PFSK-1 (cell line): ENCODE data around the gene SORCS3.

Experiments used
- FOXP2 ChIP-seq: optimal IDR thresholded peaks from 2 replicates; pipeline ENCODE3; 2011; ENCODE audit warnings: borderline replicate concordance, control low read depth, inconsistent platforms; ENCODE audit not compliant: insufficient read depth; ENCODE audit errors: extremely low read length, extremely low read depth
- POLR2AphosphoS5 ChIP-seq: IDR thresholded peaks from 2 replicates; pipeline ENCODE4 v1.6.1; 2012; ENCODE audit warnings: low read depth, mild to moderate bottlenecking, control low read depth, low read length, moderate library complexity
- REST ChIP-seq, 2 experiments: IDR thresholded peaks; 2 replicates each; pipeline versions ENCODE4 v1.6.1 to v1.8.0; 2011 to 2012; ENCODE audit warnings: low read depth in 2 of 2, low read length in 2 of 2, control low read depth in 1 of 2, inconsistent platforms in 1 of 2, mild to moderate bottlenecking in 1 of 2, moderate library complexity in 1 of 2; ENCODE audit not compliant: insufficient read depth in 1 of 2
- SIN3A ChIP-seq: IDR thresholded peaks from 2 replicates; pipeline ENCODE4 v1.6.1; 2012; ENCODE audit warnings: mild to moderate bottlenecking, low read length, moderate library complexity, borderline replicate concordance; ENCODE audit not compliant: insufficient read depth
- TAF1 ChIP-seq: IDR thresholded peaks from 2 replicates; pipeline ENCODE4 v1.6.1; 2012; ENCODE audit warnings: low read length, control low read depth, borderline replicate concordance; ENCODE audit not compliant: insufficient read depth

SORCS3 gene

GRCh38 chr10:104741127-104741526 is 100.0 kb downstream of the SORCS3 start:
- TF ChIP-seq FOXP2 (no peak), SIN3A (no peak), TAF1 (no peak), POLR2AphosphoS5 (no peak), REST (IDR thresholded peaks at IDR 0.05; ENCODE audit: insufficient read depth in 1 of 2, low read depth in 2 of 2, low read length in 2 of 2) (no peak)

DNA sequence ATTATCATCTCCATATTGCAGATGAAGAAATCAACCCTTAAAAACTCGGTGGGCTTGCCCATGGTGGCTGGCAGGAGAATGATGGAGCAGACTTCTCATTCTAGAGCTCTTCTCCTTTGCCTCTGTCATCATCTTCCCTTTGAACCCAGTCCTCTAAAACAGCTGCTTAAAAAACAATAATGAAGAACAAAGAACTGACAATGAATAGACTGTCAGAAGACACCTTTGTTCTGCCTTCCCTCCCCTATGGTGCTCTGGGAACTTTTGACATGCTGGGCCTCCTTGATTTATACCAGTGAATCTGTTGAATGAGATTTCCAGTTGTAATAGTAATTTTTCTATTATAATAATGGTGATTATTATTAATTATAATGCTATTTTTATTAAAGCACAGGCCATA is 103.0 kb downstream of the SORCS3 start:
- TF ChIP-seq POLR2AphosphoS5 (no peak), FOXP2 (no peak), REST (IDR thresholded peaks at IDR 0.05; ENCODE audit: insufficient read depth in 1 of 2, low read depth in 2 of 2, low read length in 2 of 2) (no peak), TAF1 (no peak), SIN3A (no peak)

- TF ChIP-seq FOXP2 = no peak
- peak; percentile 65 to 88 for TF ChIP-seq REST (IDR thresholded peaks at IDR 0.05; ENCODE audit: insufficient read depth in 1 of 2, low read depth in 2 of 2, low read length in 2 of 2)
Observed at GRCh38 chr10:104750291-104750690, 109.2 kb downstream of the SORCS3 start.

DNA sequence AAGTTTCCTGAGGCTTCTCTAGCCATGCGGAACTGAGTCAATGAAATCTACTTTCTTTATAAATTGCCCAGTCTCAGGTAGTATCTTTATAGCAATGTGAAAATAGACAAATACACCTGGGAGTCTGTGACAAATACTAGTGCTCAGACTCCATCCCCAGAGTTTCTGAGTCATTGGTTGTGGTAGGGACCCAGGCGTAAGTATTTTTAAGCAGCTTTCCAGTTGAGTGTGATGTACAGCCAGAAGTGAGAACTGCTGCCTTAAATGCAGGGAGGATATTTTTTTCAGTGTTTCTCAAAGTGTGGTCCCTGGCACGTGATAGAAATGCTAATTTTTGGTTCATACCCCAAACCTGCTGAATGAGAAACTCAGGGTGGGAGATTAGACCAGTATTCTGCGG is 121.7 kb downstream of the SORCS3 start:
- TF ChIP-seq TAF1 = no peak
- TF ChIP-seq SIN3A = no peak
- TF ChIP-seq POLR2AphosphoS5 = no peak
- no peak for TF ChIP-seq REST (IDR thresholded peaks at IDR 0.05; ENCODE audit: insufficient read depth in 1 of 2, low read depth in 2 of 2, low read length in 2 of 2)
- no peak for TF ChIP-seq FOXP2

DNA sequence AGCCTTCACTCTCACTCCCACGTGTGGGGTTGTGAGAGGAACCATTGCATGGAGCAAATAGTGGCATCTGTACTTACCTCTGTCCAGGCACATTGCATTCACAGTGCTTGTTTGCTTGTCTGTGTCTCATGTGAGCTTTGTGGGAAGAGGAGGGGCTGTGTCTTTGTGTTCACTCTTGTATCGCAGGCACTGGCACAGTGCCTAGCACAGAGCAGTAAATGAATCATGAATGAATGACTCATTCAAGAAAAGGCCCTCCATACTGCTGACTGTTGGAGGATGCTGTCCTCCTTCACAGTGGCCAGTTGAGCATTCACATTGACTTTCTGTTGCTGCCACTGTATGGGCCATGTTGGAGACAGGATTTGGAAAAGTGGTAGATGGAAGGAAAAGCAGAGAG is 125.3 kb downstream of the SORCS3 start:
- no peak for TF ChIP-seq SIN3A
- no peak for TF ChIP-seq FOXP2
- no peak for TF ChIP-seq REST (IDR thresholded peaks at IDR 0.05; ENCODE audit: insufficient read depth in 1 of 2, low read depth in 2 of 2, low read length in 2 of 2)
- TF ChIP-seq POLR2AphosphoS5 = no peak
- TF ChIP-seq TAF1 = no peak
